Body of pancreas (tissue), 4 donors: ENCODE results near the gene ABCA3. TPM values are rescaled to one million over a fixed set of nuclear protein-coding genes. Genes with fewer than 3 reads are reported as not detected.

Experiments used
- ATAC-seq: fragments of 150-250 bp; one replicate; pipeline ENCODE4 v1.9.1; 2016
- DNase-seq, 4 donors: peaks; one replicate each; pipeline ENCODE4 v3.0.0-alpha.2; 2019
- H3K27ac ChIP-seq, 4 donors: fragments of 200-600 bp; sonication (generic); 1 replicate in 3 of 4; 2 replicates in 1 of 4; pipeline versions ENCODE4 v1.5.1 to v1.6.1; 2016 to 2019; ENCODE audit warnings: mild to moderate bottlenecking in 1 of 4, mixed read lengths in 1 of 4, moderate library complexity in 1 of 4
- H3K27me3 ChIP-seq, 2 donors: fragments of 200-600 bp; sonication (generic); one replicate each; pipeline ENCODE4 v1.6.0; 2016; ENCODE audit warnings: mild to moderate bottlenecking in 1 of 2
- H3K36me3 ChIP-seq, 2 donors: fragments of 200-600 bp; sonication (generic); replicated peaks in 1 of 2; 2 replicates each; pipeline ENCODE4 v1.5.1; 2016; ENCODE audit warnings: low read depth in 2 of 2; ENCODE audit not compliant: insufficient read depth in 1 of 2
- H3K4me1 ChIP-seq: fragments of 200-600 bp; sonication (generic); one replicate; pipeline ENCODE4 v1.6.0; 2016
- H3K4me3 ChIP-seq, 2 donors: fragments of 200-600 bp; sonication (generic); 1 replicate in 1 of 2; 2 replicates in 1 of 2; pipeline ENCODE4 v1.5.1; 2016 to 2019
- H3K9me3 ChIP-seq, 3 donors: fragments of 200-600 bp; sonication (generic); 1 replicate in 2 of 3; 2 replicates in 1 of 3; pipeline ENCODE4 v1.5.1; 2016
- CTCF ChIP-seq, 7 experiments: fragments of 450-650 bp in 4 of 7; fragments of 200-600 bp in 3 of 7; sonication (generic) in 3 of 7; IDR thresholded peaks; one replicate each; pipeline ENCODE4 v1.5.1; 2016 to 2019; ENCODE audit warnings: antibody characterized with exemption in 7 of 7
- POLR2A ChIP-seq, 3 donors: fragments of 450-650 bp; IDR thresholded peaks; one replicate each; pipeline ENCODE4 v1.6.1; 2016; ENCODE audit warnings: antibody characterized with exemption in 3 of 3, mild to moderate bottlenecking in 2 of 3
- WGBS, 2 donors: methylation state at CpG; one replicate each; pipeline ENCODE4 v1.1.5; 2017; 5-methylcytosine and 5-hydroxymethylcytosine counted together
- intact Hi-C: fragments of 100-400 bp; cut with DNase I; formaldehyde crosslinking; loops from one replicate; pipeline ENCODE4 v1.15.1; 2023
- total RNA-seq, 2 donors: library from RNA; depleted of rRNA; stranded (reverse); fragments of >200 nt; gene quantifications; one replicate each; pipeline ENCODE4 v1.1.0, GENCODE V29; 2016

ABCA3 gene
- total RNA-seq, 2 donors from 2014 or later: 13.8 to 21.0 TPM

- Histone ChIP-seq H3K4me1 (no peaks in the 10 kb centered on the region), H3K9me3 (no peaks in the 10 kb centered on the region), H3K27ac (no peak overlapping the region), H3K4me3 (no peak overlapping the region), H3K36me3 (no peaks in the 10 kb centered on the region), H3K27me3 (no peaks in the 10 kb centered on the region)
- no peak for TF ChIP-seq CTCF (IDR thresholded peaks at IDR 0.05)
- no peak for TF ChIP-seq POLR2A (IDR thresholded peaks at IDR 0.05)
- intact Hi-C loops: no loop called here
- 89 to 94% methylated on average over 14 to 25 of the region's 25 CpGs for WGBS, 2 donors
- no peak for DNase-seq
- ATAC-seq: no peak
Observed at GRCh38 chr16:2277466-2278271, 62.9 kb downstream of the ABCA3 start.

GRCh38 chr16:2276368-2277195 is 63.9 kb downstream of the ABCA3 start:
- no peak overlapping the region for H3K27ac ChIP-seq
- 80 to 83% methylated on average over 15 to 25 of the region's 26 CpGs for WGBS, 2 donors
- intact Hi-C loops: no loop called here
- no peak overlapping the region for H3K4me3 ChIP-seq
- H3K4me1 ChIP-seq: no peaks in the 10 kb centered on the region
- no peak for ATAC-seq
- TF ChIP-seq CTCF (IDR thresholded peaks at IDR 0.05) (no peak), POLR2A (IDR thresholded peaks at IDR 0.05) (no peak)
- no peak for DNase-seq
- H3K36me3 ChIP-seq: no peaks in the 10 kb centered on the region
- no peaks in the 10 kb centered on the region for H3K27me3 ChIP-seq
- H3K9me3 ChIP-seq: no peaks in the 10 kb centered on the region

GRCh38 chr16:2275476-2276367 is 64.8 kb downstream of the ABCA3 start:
- 77 to 81% methylated on average over 17 to 30 of the region's 30 CpGs for WGBS, 2 donors
- H3K27me3 ChIP-seq: no peaks in the 10 kb centered on the region
- TF ChIP-seq POLR2A (IDR thresholded peaks at IDR 0.05): no peak
- TF ChIP-seq CTCF (IDR thresholded peaks at IDR 0.05): no peak
- H3K4me3 ChIP-seq: no peak overlapping the region
- ATAC-seq: no peak
- no peak overlapping the region for H3K27ac ChIP-seq
- intact Hi-C loops: no loop called here
- no peaks in the 10 kb centered on the region for H3K4me1 ChIP-seq
- H3K9me3 ChIP-seq: no peaks in the 10 kb centered on the region
- DNase-seq: no peak
- H3K36me3 ChIP-seq: no peaks in the 10 kb centered on the region

- no peak overlapping the region for H3K4me3 ChIP-seq
- intact Hi-C loops: loop anchor here (5.0 kb wide), 1 partner anchor 223 kb away; no protein-coding TSS in a partner anchor
- no peaks in the 10 kb centered on the region for H3K9me3 ChIP-seq
- 68 to 100% methylated on average over 2 to 10 of the region's 10 CpGs for WGBS, 2 donors
- no peaks in the 10 kb centered on the region for H3K36me3 ChIP-seq
- DNase-seq (no peak), ATAC-seq (no peak)
- H3K4me1 ChIP-seq: peaks cover 14% of the 10 kb centered on the region
- TF ChIP-seq CTCF (IDR thresholded peaks at IDR 0.05): no peak
- TF ChIP-seq POLR2A (IDR thresholded peaks at IDR 0.05): no peak
- H3K27ac ChIP-seq: no peak overlapping the region
- H3K27me3 ChIP-seq: no peaks in the 10 kb centered on the region
Observed at GRCh38 chr16:2273931-2274330, 66.6 kb downstream of the ABCA3 start.
